Measurements from ENCODE around the gene SEMA3F. TPM values are rescaled to one million over a fixed set of nuclear protein-coding genes. Genes with fewer than 3 reads are reported as not detected.

SEMA3F gene
- total and polyA plus RNA-seq, 10 of the 15 experiments (the other 5 are each of a cell fraction or from before 2014, with no cell fraction given), result 0.08 to 0.28 (median 0.12) TPM; not detected in 6

- TF ChIP-seq BCLAF1 (IDR thresholded peaks at IDR 0.05), result no peak
Observed at GRCh38 chr3:50140990-50141389, 14.1 kb upstream of the SEMA3F start (continued).

GRCh38 chr3:50146316-50146901 lies 8.7 kb upstream of the SEMA3F start:
- 39% methylated on average over 3 of the region's 3 CpGs for WGBS (ENCODE audit: insufficient coverage, insufficient replicate concordance, low lambda C conversion rate, missing lambda C conversion rate)
- no peaks in the 10 kb centered on the region for H3K9me3 ChIP-seq (replicated peaks; ENCODE audit: control insufficient read depth, insufficient read depth, low read length)
- TF ChIP-seq CTCF (IDR thresholded peaks at IDR 0.05 in 2 of 3, conservative IDR thresholded peaks at IDR 0.05 in 1 of 3; ENCODE audit: control insufficient read depth in 2 of 3, extremely low read depth in 1 of 3, insufficient read depth in 1 of 3, low read depth in 3 of 3, low read length in 3 of 3) (peak in 1 of 3 experiments; percentile 9; a peak in 1 of 6 replicates), IKZF2 (IDR thresholded peaks at IDR 0.05) (no peak), TCF7 (IDR thresholded peaks at IDR 0.05; ENCODE audit: borderline replicate concordance) (no peak)

More at GRCh38 chr3:50146316-50146901, 8.7 kb upstream of the SEMA3F start:
- Histone ChIP-seq H3K36me3 (ENCODE audit: control insufficient read depth in 2 of 2, insufficient read depth in 2 of 2, low read length in 1 of 2) (no peaks in the 10 kb centered on the region), H3K9ac (ENCODE audit: control insufficient read depth, insufficient read depth, low read length) (no peak overlapping the region), H3K27ac (ENCODE audit: control insufficient read depth, insufficient read depth) (no peak overlapping the region), H3K4me2 (ENCODE audit: control insufficient read depth, insufficient read depth) (no peak overlapping the region), H3K27me3 (replicated peaks in 1 of 2; ENCODE audit: control insufficient read depth in 2 of 2, insufficient read depth in 2 of 2, low read length in 1 of 2) (peaks cover 0 to 2% of the 10 kb centered on the region in 2 experiments; a peak in 1 of 4 replicates), H3K4me1 (ENCODE audit: control insufficient read depth, insufficient read depth, low read length) (no peaks in the 10 kb centered on the region), H3K79me2 (ENCODE audit: control insufficient read depth, insufficient read depth, low read length) (no peaks in the 10 kb centered on the region), H4K20me1 (ENCODE audit: control insufficient read depth, insufficient read depth) (no peaks in the 10 kb centered on the region), H2AFZ (ENCODE audit: control insufficient read depth, low read depth, low read length) (no peak overlapping the region), H3K4me3 (no peak overlapping the region)
- in situ Hi-C loops (cut with MboI) (no loop called here), intact Hi-C loops (cut with micrococcal nuclease; ENCODE audit: unreplicated experiment) (no loop called here)
- ChIA-PET POLR2A (no interaction called here), SMC1A (ENCODE audit: uncharacterized antibody, unreplicated experiment) (no interaction called here), RAD21 (ENCODE audit: unreplicated experiment) (no interaction called here), CTCF (no interaction called here)
- FAIRE-seq, result no peak
- no peak for DNase-seq (ENCODE audit: low read depth, low spot score)
- peak; percentile 45; the same call in 1 of the 3 replicates for ATAC-seq
- BruUV-seq (replicated peaks), result no TSS peak
